Measurements from ENCODE around the gene RELN.
"Not testable (repeated sequence)": the region's sequence is repeated elsewhere in the genome, so short reads cannot be mapped to it uniquely, and the experiment has no call there.

The RELN gene

DNA sequence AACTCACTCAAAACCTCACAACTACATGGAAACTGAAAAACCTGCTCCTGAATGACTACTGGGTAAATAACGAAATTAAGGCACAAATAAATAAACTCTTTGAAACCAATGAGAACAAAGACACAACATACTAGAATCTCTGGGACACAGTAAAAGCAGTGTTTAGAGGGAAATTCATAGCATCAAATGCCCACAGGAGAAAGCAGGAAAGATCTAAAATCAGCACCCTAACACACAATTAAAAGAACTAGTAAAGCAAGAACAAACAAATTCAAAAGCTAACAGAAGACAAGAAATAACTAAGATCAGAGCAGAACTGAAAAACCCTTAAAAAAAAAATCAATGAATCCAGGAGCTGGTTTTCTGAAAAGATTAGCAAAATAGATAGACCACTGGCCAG lies 202.4 kb downstream of the RELN start:
- DNase-seq (ENCODE audit: low spot score), result not testable (repeated sequence)

DNA sequence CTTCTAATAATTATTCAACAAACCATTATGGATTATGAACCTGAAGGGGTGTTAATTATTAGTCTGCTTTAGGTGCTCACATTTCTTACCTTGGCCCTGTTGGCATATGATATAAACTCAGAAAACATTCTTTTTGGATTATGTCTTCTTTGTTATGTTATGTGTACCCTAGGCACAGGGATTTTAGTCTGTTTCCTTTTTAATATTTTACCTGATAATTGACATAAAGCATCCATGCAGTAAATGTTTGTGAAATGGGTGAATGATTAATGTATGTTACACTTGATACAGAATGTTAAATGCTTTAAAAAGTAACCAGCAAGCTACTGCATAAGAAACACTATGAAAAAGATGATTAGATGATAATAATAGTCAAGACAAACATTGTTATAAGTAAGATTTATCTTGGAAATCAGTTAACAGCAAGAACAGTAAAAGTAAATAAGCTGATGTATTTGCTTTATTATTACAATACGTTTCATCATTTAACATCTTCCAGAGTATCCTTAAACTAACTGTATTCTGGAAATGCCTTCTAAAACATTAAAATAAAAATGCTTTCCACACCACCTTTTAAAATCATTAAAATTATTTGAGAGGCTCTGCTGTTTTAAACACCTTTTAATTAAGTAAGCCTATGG lies 204.7 kb downstream of the RELN start:
- no peak for DNase-seq (ENCODE audit: low spot score)

DNA sequence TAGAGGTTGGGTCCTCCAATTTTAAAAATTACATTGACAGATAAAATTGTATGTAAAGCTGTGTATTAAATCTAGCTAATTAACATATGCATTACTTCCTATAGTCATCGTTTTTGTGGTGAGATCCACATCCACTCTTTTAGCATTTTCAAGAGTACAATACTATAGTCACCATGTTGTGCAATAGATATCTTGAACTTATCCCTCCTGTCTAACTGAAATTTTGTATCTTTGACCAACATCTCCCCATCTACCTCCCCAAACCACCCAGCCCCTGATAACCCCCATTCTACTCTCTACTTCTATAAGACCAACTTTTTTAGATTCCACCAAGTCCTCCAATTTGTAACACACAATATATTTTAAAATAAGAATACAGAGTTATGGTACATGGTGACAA lies 208.0 kb downstream of the RELN start:
- DNase-seq (ENCODE audit: low spot score), result no peak

DNA sequence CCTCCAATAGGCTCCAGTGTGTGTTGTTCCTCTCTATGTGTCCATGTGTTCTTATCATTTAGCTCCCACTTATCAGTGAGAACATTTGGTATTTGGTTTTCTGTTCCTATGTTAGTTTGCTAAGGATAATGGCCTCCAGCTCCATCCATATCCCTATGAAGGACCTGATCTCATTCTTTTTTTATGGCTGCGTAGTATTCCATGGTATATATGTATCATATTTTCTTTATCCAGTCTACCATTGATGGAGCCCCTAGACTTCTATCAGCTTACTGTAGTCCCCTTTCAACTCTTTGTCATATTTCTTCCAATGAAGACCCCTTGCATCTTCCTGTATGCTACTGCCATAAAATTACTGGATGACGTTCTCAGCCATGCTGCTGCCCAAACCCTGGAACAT lies 208.9 kb downstream of the RELN start:
- DNase-seq (ENCODE audit: low spot score), result not testable (repeated sequence)

DNA sequence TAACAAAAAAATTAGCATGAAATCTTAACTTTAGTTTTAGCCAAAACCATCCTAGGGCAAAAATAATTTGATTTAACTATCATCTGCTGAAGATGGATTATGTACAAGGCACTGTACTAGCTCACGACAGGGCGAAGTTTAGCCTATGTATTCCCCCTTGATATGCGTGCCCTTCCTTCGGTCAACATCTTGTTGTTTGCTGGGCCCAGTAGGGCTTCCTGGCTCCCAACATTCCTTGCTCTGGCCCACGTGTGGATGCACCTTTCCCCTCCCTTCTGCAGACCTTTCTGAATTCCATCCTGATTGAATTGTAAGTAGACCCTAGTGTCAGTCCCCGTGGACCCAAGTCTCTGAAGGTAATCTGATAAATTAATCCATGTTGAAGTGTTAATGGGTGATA lies 212.0 kb downstream of the RELN start:
- DNase-seq (ENCODE audit: low spot score), result no peak

DNA sequence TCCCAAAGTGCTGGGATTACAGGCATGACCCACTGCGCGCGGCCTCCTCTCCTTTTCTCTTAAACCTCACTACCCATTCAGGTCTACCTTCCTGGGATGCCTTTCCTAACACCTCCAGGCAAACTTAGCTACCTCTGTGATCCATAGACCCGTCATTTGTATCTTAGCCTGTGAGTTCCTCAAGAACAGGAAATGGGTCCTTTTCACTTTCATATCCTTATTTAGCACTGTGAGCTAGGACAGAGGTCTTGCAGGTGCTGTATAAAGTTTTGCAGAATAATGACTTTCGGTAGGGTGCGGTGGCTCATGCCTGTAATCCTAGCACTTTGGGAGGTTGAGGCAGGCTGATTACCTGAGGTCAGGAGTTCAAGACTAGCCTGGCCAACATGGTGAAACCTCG lies 215.7 kb downstream of the RELN start:
- DNase-seq (ENCODE audit: low spot score), result no peak

DNA sequence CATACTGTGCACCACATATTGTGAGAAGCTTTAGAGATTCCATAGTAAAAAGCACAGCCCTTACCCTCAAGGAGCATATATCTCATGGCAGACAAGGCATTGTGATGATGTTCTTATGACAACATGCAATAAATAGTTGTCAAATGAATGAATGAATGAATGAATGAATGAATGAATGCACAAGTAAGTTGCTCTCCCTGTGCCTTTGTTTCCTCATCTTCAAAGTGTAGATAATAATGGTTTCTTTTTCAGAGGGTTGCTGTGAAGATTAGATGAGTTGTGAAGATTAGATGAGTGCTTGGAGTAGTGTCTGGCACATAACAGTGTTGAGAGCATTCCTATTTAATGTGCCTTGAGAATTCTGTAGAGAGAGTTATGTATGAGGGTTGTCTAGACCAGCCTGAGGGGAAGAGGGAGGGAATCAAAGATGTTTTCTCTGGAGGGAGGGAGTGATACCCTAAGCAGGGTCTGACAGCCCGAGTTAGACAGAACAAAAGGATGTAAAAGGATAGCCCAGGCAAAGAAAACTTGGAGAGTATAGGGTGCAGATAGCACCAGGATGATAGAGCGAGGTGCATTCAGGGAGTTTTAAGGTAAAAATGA lies 217.2 kb downstream of the RELN start:
- DNase-seq (ENCODE audit: low spot score), result no peak

DNA sequence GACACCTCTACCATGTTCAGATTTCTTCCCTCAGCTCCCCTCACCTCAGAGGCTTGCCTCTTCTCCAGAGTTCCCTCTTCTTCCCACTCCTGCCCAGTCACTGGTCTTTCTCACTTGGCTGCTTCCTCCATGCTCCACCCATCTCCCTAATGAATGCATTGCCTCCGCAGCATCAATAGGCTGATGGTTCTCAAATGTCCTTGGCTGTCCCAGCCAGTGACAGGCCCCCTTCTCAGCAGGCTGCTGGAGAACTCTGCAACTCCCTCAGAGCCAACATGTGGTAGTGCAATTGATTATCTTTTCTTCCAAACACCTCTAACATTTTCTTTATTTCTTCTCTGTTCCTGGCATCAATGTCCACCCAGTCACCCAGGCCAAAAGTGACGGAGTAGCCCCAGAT lies 218.2 kb downstream of the RELN start:
- DNase-seq (ENCODE audit: low spot score), result no peak

DNA sequence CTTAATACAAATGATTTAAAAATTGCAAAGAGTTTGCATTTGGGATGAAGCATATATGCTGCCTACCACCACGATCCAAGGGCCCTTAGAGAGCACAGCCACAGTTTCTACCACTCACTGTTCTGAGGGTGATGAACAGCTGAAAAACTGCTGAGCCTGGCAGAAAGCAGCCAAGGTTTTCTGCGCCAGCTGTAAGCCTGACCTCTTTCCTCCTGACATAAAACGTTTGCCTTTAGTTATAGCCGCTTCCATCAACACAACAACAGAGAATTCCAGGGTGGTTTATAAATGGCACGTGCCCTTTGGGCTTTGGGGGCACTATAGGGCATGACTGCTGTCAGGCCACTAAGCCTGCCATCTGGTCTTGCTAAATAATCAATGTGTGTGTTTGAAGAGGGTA lies 222.8 kb downstream of the RELN start:
- DNase-seq (ENCODE audit: low spot score), result no peak

DNA sequence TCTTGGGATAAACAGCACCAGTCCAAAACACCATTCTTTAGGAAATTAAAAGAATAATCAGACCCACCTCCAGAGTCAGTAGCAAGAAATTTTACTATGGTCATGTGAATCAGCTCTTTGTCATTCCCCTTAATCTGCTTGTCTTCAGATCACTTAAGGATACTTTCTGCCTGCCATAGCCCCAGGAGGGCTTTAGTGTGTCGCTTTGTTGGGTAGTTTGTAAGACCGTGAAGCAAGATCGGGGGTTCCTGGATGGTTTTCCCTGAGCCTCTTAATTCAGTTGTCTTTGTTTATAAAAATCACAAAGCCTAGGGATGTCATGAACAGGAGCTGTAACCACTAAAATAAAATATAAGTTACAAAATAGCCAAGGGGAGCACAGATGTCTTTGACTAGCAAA lies 223.6 kb downstream of the RELN start:
- no peak for DNase-seq (ENCODE audit: low spot score)

DNA sequence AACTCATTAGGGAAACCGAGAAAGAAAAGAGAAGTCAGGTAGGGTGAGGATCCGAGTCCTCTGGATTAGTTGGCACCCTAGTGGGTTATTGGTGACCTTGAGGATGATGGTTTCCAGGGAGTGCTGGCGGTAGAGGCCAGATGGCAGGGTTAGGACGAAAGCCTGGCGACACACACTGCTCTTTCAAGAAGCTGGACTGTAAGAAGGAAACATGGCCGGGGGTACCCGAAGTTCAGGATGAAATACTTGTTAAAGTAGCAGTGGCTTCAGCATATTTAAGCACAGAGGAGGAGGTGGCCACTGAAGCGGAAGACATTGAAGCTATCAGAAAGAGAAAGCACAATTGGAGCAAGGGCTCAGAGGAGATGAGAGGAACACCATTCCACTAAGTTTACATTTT lies 224.6 kb downstream of the RELN start:
- DNase-seq (ENCODE audit: low spot score), result no peak

DNA sequence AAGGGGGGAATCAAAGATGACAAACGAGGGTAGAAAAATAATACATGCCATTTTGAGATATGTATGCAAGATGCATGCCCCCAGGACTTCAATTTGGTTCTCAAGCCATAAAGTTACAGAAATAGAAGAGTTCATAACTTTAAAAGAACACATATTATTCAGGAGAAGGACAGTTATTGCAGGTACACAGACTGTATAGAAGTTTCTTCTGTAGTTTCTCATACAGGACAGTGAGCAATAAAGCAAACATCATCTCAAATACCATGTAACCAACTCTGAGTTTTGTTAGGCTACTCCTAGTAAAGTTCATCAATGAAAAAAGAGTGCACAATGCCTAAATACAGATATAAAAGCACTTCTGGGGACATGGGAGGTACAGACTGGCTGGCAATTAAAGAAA lies 226.6 kb downstream of the RELN start:
- DNase-seq (ENCODE audit: low spot score), result no peak

DNA sequence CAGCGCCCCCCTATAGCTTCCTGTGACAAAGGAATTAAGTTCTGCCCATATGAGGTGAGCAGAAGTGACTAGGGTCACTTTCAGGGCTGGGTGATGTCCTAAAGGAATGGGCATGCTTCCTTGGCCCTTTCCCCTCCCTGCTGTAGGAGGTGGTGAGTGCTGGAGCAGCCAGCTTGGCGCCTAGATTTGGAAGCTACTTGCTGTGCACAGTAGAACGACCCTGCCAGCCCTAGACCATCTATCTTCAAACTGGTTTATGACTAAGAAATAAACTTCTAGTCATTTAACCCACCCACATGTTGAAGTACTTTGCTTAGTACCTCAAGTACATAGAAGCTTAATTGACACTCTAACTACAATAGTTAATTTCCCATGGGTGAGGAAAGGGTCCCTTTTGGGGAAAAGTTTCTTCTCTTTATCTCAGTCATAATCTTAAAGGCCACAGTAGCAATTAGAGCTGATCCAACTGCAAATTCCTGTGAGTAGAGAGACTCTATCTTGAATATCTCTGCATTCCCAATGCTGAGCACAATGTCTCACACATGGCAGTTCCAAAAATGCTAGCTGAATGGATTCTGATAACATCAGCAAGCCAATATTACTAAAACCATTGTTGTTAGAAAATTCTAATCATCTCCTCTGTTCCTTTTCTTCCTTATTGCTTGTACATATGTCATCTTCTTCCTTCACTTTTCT lies 227.2 kb downstream of the RELN start:
- DNase-seq (ENCODE audit: low spot score), result no peak

DNA sequence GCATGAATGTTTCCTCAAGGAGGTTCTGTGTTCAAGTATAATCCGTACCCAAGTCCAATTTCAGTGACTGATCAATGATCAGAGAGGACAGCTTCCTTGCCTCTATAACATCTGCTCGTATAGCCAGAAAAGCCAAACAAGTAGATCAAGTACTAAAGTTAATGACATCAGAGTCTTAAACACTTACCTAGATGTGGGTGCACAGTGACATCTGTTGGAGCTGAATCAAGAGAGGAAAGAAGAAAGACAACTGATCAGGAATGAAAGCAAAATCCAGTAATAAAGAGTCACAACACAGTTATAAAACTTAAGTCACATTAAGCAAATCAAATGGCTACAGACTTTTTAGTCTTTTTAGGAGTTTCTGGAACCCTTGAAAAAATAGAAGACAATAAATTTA lies 236.5 kb downstream of the RELN start:
- no peak for DNase-seq (ENCODE audit: low spot score)

DNA sequence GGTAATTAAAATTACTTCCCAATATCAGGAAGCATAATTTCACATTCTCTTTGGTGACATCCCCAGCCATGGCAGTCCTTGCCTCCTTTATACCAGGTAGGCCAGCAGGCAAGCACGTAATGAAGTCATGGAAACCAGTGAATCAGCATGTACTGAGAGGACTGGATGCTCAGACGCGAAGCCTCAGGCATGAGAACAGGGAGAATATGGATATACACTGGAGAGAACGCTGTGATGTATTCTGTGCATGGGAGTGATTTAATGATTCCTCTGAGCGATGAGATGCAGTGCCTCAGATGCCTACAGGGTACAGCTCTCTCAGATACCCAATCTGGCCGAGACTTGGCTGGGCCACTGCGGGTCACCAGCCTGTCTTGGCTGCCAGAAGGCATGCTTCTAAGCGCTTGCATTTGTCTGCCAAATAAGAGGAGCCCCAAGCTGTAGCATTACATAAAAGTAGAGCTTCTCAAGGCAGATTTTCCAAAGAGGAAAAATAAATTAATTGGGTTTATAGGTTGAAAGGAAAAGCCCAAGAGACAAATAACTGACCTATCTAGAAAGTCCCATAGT lies 238.1 kb downstream of the RELN start:
- DNase-seq (ENCODE audit: low spot score), result peak; percentile 5

DNA sequence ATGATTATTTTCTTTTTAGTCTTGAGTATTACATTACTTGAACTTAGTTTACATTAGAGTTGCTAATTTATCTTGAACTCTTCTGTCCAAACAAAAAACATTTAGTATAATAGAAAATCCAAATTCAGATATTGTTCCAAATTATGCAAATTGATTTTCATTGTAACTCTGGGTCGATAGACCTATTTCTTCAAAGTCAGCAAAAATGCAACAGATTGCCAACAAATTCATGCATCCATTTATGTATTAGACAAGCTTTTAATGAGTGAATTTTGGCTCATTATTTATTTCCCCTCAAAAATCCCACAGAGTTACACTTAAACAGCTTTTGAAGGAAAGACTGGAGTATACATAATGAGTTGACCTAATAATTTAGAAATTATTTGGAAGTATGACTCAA lies 240.8 kb downstream of the RELN start:
- no peak for DNase-seq (ENCODE audit: low spot score)

DNA sequence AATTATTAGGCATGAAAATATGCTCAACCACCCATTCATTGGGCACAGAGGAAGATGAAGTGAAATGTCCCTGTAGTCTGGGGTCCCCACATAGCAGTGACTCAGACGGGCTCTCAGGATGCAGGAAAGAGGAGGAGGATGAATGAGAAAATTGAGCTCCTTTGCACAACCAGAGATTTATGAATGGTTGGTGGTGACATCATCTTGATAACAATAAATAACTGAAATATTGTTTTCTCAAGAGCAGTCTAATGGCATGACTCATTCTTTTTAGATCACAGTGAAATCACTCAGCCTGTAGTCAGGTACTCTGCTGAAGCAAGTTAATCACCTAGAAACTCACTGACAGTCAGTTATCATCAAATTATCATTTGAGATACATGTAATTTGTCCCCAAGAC lies 254.1 kb downstream of the RELN start:
- DNase-seq (ENCODE audit: low spot score), result no peak

DNA sequence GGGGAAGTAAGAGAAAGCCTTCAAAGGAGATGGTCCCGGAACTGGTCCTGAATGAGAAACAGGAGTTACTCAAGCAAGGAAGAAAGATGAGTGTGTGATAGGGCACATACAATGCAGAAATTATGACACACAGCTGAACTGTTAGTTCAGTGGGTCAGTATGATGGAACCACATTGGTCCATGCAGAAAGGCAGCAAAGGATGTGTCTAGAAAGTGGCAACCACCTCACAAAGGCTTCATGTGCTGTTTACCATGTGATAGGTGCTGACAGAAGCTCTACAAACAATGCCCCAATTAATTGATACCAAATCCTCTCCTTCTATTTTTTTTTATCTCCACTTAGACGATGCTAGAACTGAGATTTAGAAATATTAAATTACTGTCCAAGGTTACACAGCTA lies 258.3 kb downstream of the RELN start:
- DNase-seq (ENCODE audit: low spot score), result no peak

DNA sequence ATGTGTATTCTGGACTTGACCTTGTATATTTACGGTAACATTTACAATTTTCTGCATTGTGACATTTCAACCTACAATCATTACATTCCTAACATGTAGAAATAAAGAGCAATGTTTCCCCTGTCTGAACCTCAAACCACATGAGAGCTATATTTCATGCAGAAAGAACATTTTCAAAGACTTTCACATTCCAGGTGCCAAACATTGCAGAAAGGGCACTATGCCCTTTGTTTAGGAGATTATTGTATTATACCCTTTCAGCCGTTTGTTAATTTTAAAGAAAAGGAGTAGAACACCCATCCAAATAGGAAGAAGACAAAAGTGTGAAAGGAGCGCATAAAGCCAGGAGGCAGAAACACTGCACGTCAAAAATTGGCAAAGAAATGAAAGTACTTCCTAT lies 260.4 kb downstream of the RELN start:
- no peak for DNase-seq (ENCODE audit: low spot score)

DNA sequence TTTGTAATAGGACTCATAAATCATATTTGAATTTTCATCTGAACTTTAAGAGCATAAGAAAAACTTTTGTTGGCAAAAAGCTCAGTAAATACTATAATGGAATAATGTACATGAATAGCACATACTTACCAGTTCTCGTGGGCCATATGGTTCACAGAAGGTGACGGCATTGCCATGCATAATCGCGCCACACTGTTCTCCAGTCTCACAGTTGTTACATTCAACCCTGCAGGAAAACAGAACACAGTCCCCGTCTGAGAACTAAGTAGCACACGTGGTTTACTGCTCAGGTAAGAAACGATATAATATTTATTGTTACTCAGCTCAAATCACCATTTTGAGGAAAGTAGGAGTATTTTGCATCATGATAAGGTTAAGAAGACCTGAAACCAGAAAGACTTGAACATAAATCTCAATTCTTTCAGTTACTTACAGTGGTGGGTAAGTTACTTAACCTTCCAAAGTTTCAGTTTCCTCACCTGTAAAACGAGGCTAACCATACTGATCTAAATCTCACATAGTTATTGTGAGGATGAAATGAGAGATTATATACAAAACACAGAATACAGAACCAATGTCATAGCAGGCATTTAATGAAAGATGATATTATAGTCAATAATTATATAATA lies 261.4 kb downstream of the RELN start:
- DNase-seq (ENCODE audit: low spot score), result no peak

DNA sequence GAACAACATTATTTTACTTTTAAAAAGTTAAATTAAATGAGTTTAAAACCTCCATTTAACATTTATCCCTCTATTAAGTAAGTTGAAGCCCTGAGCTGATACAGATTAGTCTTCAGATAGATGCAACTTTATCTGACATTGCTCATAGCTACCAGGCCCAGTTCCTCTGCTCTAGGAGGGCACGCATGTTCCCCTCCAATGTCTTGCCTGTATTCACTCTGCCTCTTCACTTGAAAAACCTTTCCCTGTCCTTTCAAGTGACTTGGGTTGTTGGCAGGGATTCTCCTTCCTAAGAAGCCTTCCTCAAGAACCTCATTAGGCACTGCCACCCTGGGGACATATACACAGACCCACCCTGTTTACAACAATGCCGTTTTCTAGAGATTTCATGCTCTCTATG lies 270.4 kb downstream of the RELN start:
- DNase-seq (ENCODE audit: low spot score), result no peak

DNA sequence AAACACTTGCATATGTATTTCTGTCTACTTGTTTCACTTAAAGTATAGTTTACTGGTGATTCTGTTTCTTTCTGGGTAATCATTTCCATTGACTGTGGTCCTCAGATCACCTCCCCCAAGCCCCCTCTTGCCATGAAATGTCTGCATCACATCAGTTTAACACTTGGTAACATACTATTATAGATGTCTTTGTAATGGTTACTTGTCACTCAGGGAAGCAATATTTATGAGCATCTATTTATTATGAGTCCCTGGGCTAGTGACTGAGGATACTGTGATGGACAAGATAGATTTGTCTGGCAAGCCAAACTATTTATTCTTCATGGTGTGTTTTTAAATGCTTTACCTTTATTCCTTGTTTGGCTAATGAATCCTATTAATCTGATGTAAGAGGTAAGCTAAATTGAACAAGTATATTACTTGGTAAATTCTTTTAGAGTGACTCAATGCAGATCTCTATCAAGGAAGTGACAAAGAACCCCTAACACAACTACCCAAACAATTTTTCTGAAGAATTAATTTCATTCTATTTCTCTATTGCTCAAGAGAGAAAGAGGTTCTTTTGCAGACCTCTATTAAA lies 270.9 kb downstream of the RELN start:
- DNase-seq (ENCODE audit: low spot score), result no peak

DNA sequence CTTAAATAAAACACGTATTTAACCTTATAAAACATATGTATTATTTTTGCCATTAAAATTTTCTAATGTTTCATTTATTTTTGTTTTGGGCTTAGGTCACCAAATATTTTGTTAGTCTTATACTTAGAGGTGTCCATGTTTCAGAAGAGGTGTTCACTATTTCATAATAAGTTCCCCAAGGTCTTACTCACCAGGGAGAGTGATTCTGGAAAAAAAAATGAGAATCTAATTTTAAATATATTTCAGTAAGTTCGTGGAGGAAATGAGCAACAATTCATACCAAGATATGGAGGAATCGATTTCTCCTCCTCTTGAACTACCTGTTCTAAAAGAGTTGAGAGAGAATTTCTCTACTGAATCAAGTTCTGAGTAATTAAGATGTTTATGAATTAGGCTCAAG lies 271.9 kb downstream of the RELN start:
- DNase-seq (ENCODE audit: low spot score), result no peak

Measured in Ammon's horn (tissue), 1 donor.